Endothelial cell of umbilical vein (primary cell): Measurements from ENCODE around the gene TGFBR2.

Experiments used
- CTCF ChIP-seq, 2 donors: IDR thresholded peaks; 1 replicate in 1 of 2; 2 replicates in 1 of 2; pipeline ENCODE4 v1.5.1; 2011; ENCODE audit warnings: low read length in 2 of 2, mild to moderate bottlenecking in 2 of 2, moderate library complexity in 2 of 2, control low read depth in 1 of 2, inconsistent platforms in 1 of 2, low read depth in 1 of 2; ENCODE audit not compliant: insufficient read depth in 1 of 2; ENCODE audit errors: extremely low read depth in 1 of 2
- EZH2 ChIP-seq: IDR thresholded peaks from 2 replicates; pipeline ENCODE4 v1.6.1; 2012; ENCODE audit warnings: borderline replicate concordance, low read depth, mild to moderate bottlenecking, moderate library complexity, low read length, inconsistent platforms; ENCODE audit not compliant: severe bottlenecking
- JUN ChIP-seq: IDR thresholded peaks from 2 replicates; pipeline ENCODE4 v1.6.1; 2011; ENCODE audit warnings: borderline replicate concordance, low read depth; ENCODE audit not compliant: insufficient read length, insufficient read depth
- POLR2A ChIP-seq: IDR thresholded peaks from 2 replicates; pipeline ENCODE4 v1.6.1; 2012; ENCODE audit warnings: low read depth, mild to moderate bottlenecking, control low read depth, low read length

- TF ChIP-seq POLR2A = no peak
- no peak for TF ChIP-seq CTCF (IDR thresholded peaks at IDR 0.05; ENCODE audit: extremely low read depth in 1 of 2, insufficient read depth in 1 of 2, low read depth in 1 of 2, low read length in 2 of 2)
- TF ChIP-seq EZH2 = no peak
- no peak for TF ChIP-seq JUN
Observed at GRCh38 chr3:30680789-30681648, 74.6 kb downstream of the TGFBR2 start.
